Neural cell (in vitro differentiated cells): ENCODE measurements around the gene SGPP2. TPM values are rescaled to one million over a fixed set of nuclear protein-coding genes. Genes with fewer than 3 reads are reported as not detected.
A peak's percentile ranks its signal among the peaks of the same experiment; 100 is the strongest.

ENCODE experiments used
- H2AFZ ChIP-seq: fragments of 200-600, 300-800 bp; sonication (generic), shearing (Covaris generic); 2 replicates; pipeline ENCODE4 v1.6.0; 2014; ENCODE audit warnings: low read depth, mild to moderate bottlenecking, antibody characterized with exemption, low read length, moderate library complexity
- H3F3A ChIP-seq: fragments of 200-600 bp; shearing (Covaris generic); 2 replicates; pipeline ENCODE4 v1.6.1; 2016; ENCODE audit warnings: mild to moderate bottlenecking, moderate library complexity, mixed read lengths, antibody characterized with exemption, low read length; ENCODE audit not compliant: insufficient read depth, poor library complexity, severe bottlenecking
- H3K27ac ChIP-seq: fragments of 200-600, 300-800 bp; sonication (generic), shearing (Covaris generic); 2 replicates; pipeline ENCODE4 v1.5.1; 2014; ENCODE audit warnings: mild to moderate bottlenecking, low read length, moderate library complexity
- H3K27me3 ChIP-seq: fragments of 300-800, 200-600 bp; sonication (generic), shearing (Covaris generic); 2 replicates; pipeline ENCODE4 v1.6.0; 2014; ENCODE audit warnings: mild to moderate bottlenecking, low read depth, low read length, moderate library complexity; ENCODE audit not compliant: insufficient read depth
- H3K36me3 ChIP-seq: fragments of 300-800, 200-600 bp; sonication (generic), shearing (Covaris generic); 2 replicates; pipeline ENCODE4 v1.5.1; 2014; ENCODE audit warnings: mild to moderate bottlenecking, antibody characterized with exemption, low read length, moderate library complexity; ENCODE audit not compliant: insufficient read depth
- H3K4me2 ChIP-seq: fragments of 300-800, 200-600 bp; sonication (generic), shearing (Covaris generic); 2 replicates; pipeline ENCODE4 v1.6.0; 2014; ENCODE audit warnings: mild to moderate bottlenecking, low read length
- H3K4me3 ChIP-seq: fragments of 300-800, 200-600 bp; sonication (generic), shearing (Covaris generic); 2 replicates; pipeline ENCODE4 v1.5.1; 2014; ENCODE audit warnings: mild to moderate bottlenecking, low read length, moderate library complexity
- H3K79me2 ChIP-seq: fragments of 200-600 bp; shearing (Covaris generic); replicated peaks from 2 replicates; pipeline ENCODE4 v1.6.0; 2014; ENCODE audit warnings: mild to moderate bottlenecking, low read length, moderate library complexity; ENCODE audit not compliant: insufficient read depth
- H3K9ac ChIP-seq: fragments of 300-800, 200-600 bp; sonication (generic), shearing (Covaris generic); 2 replicates; pipeline ENCODE4 v1.6.1; 2016; ENCODE audit warnings: mild to moderate bottlenecking, low read length, mixed read lengths
- H3K9me2 ChIP-seq: fragments of 200-600 bp; shearing (Covaris generic); 2 replicates; pipeline ENCODE4 v1.6.1; 2016; ENCODE audit warnings: mild to moderate bottlenecking, low read length, mixed read lengths; ENCODE audit not compliant: insufficient read depth
- H3K9me3 ChIP-seq: fragments of 200-600, 300-800 bp; sonication (generic), shearing (Covaris generic); 2 replicates; pipeline ENCODE4 v1.6.1; 2016; ENCODE audit warnings: mild to moderate bottlenecking, mixed run types, low read length, moderate library complexity, mixed read lengths
- H4K20me1 ChIP-seq: fragments of 200-600 bp; shearing (Covaris generic); 2 replicates; pipeline ENCODE4 v1.6.1; 2016; ENCODE audit warnings: mild to moderate bottlenecking, mixed run types; ENCODE audit not compliant: insufficient read depth
- CTCF ChIP-seq: fragments of 450-650 bp; IDR thresholded peaks from 2 replicates; pipeline ENCODE4 v1.5.1; 2014; ENCODE audit warnings: antibody characterized with exemption, mild to moderate bottlenecking, moderate library complexity; ENCODE audit not compliant: poor library complexity, severe bottlenecking
- EP300 ChIP-seq: fragments of 450-650 bp; conservative IDR thresholded peaks from 2 replicates; pipeline ENCODE4 v1.6.1; 2014; ENCODE audit warnings: antibody characterized with exemption, mild to moderate bottlenecking, moderate library complexity; ENCODE audit not compliant: poor library complexity, severe bottlenecking
- EZH2 ChIP-seq: fragments of 200-600, 300-800 bp; shearing (Covaris generic), sonication (generic); IDR thresholded peaks from 2 replicates; pipeline ENCODE4 v1.6.1; 2014; ENCODE audit warnings: antibody characterized with exemption, low read length, borderline replicate concordance, mild to moderate bottlenecking; ENCODE audit not compliant: insufficient read depth, poor library complexity, severe bottlenecking
- POLR2AphosphoS5 ChIP-seq: IDR thresholded peaks from 2 replicates; pipeline ENCODE4 v1.6.1; 2012
- RAD21 ChIP-seq: fragments of 450-650 bp; conservative IDR thresholded peaks from 2 replicates; pipeline ENCODE4 v1.6.1; 2014; ENCODE audit warnings: antibody characterized with exemption, mild to moderate bottlenecking, moderate library complexity
- REST ChIP-seq: IDR thresholded peaks from 2 replicates; pipeline ENCODE4 v1.6.1; 2012; ENCODE audit warnings: borderline replicate concordance
- SMC3 ChIP-seq: fragments of 450-650 bp; conservative IDR thresholded peaks from 2 replicates; pipeline ENCODE4 v1.6.1; 2014; ENCODE audit warnings: antibody characterized with exemption, mild to moderate bottlenecking, moderate library complexity; ENCODE audit not compliant: poor library complexity
- TAF1 ChIP-seq: IDR thresholded peaks from 2 replicates; pipeline ENCODE4 v1.6.1; 2012; ENCODE audit warnings: low read depth
- polyA plus RNA-seq: library from polyadenylated mRNA; depleted of rRNA; stranded (reverse); fragments of >200 nt; gene quantifications from 2 replicates; pipeline ENCODE4 v1.2.3, GENCODE V29; 2014

The SGPP2 gene
- polyA plus RNA-seq, 1 donor from 2014 or later = 0.38 TPM

- H3K9me3 ChIP-seq = no peaks in the 10 kb centered on the region
- no peak overlapping the region for H3K9ac ChIP-seq
- no peaks in the 10 kb centered on the region for H3F3A ChIP-seq
- no peaks in the 10 kb centered on the region for H3K27me3 ChIP-seq
- H3K27ac ChIP-seq = no peak overlapping the region
- TF ChIP-seq EP300 (no peak), REST (no peak), SMC3 (no peak), RAD21 (no peak)
- H2AFZ ChIP-seq = no peak overlapping the region
- no peaks in the 10 kb centered on the region for H3K36me3 ChIP-seq
- H3K9me2 ChIP-seq = no peaks in the 10 kb centered on the region
- H3K79me2 ChIP-seq = no peaks in the 10 kb centered on the region
- H3K4me2 ChIP-seq = no peak overlapping the region
- no peak overlapping the region for H3K4me3 ChIP-seq
- no peaks in the 10 kb centered on the region for H4K20me1 ChIP-seq
Observed at GRCh38 chr2:222452422-222452950, 28.1 kb downstream of the SGPP2 start.

GRCh38 chr2:222456479-222457077 is 32.2 kb downstream of the SGPP2 start:
- Histone ChIP-seq H3K79me2 (no peaks in the 10 kb centered on the region), H3K4me3 (no peak overlapping the region), H2AFZ (no peak overlapping the region), H3K36me3 (no peaks in the 10 kb centered on the region), H4K20me1 (no peaks in the 10 kb centered on the region), H3K9me3 (no peaks in the 10 kb centered on the region), H3K9me2 (no peaks in the 10 kb centered on the region), H3K27me3 (no peaks in the 10 kb centered on the region), H3K9ac (no peak overlapping the region), H3K27ac (no peak overlapping the region), H3K4me2 (no peak overlapping the region), H3F3A (no peaks in the 10 kb centered on the region)
- TF ChIP-seq EZH2 (no peak), RAD21 (no peak), REST (peak; percentile 93), EP300 (peak; percentile 95), CTCF (no peak), TAF1 (no peak), POLR2AphosphoS5 (peak; percentile 90), SMC3 (no peak)
